ENCODE results near the gene TBC1D22A.

TBC1D22A gene

GRCh38 chr22:47102648-47103047 lies 340.2 kb downstream of the TBC1D22A start:
- no peaks in the 10 kb centered on the region for H3K9me2 ChIP-seq (ENCODE audit: low read depth, low read length)
- H3K9me3 ChIP-seq (ENCODE audit: low read length) = no peaks in the 10 kb centered on the region
- H3K4me2 ChIP-seq (ENCODE audit: low read length) = no peak overlapping the region
- H3K4me1 ChIP-seq (ENCODE audit: insufficient read depth, low read length, severe bottlenecking) = no peaks in the 10 kb centered on the region
- no peak overlapping the region for H3K4me3 ChIP-seq (ENCODE audit: low read depth, low read length, poor library complexity, severe bottlenecking)
- H3K27ac ChIP-seq (ENCODE audit: low read depth, low read length, poor library complexity, severe bottlenecking) = no peak overlapping the region
- no peaks in the 10 kb centered on the region for H3K36me3 ChIP-seq (ENCODE audit: insufficient read depth, low read length)
- TF ChIP-seq EZH2 (IDR thresholded peaks at IDR 0.05; ENCODE audit: borderline replicate concordance, low read length) (no peak), CTCF (IDR thresholded peaks at IDR 0.05; ENCODE audit: low read length) (no peak)
- no peak overlapping the region for H2AFZ ChIP-seq (ENCODE audit: low read length)
- no peak overlapping the region for H3K9ac ChIP-seq (ENCODE audit: low read length)
- H3K27me3 ChIP-seq (ENCODE audit: insufficient read depth, low read length) = no peaks in the 10 kb centered on the region
- no peaks in the 10 kb centered on the region for H4K20me1 ChIP-seq (ENCODE audit: insufficient read depth, low read length)
- no peaks in the 10 kb centered on the region for H3F3A ChIP-seq (ENCODE audit: insufficient read depth, low read length)
- H3K79me2 ChIP-seq (ENCODE audit: insufficient read depth, low read length) = no peaks in the 10 kb centered on the region

- Histone ChIP-seq H2AFZ (ENCODE audit: low read length) (no peak overlapping the region), H3K36me3 (ENCODE audit: insufficient read depth, low read length) (no peaks in the 10 kb centered on the region), H3K4me1 (ENCODE audit: insufficient read depth, low read length, severe bottlenecking) (no peaks in the 10 kb centered on the region), H3K79me2 (ENCODE audit: insufficient read depth, low read length) (no peaks in the 10 kb centered on the region), H3K9me3 (ENCODE audit: low read length) (no peaks in the 10 kb centered on the region), H3K27me3 (ENCODE audit: insufficient read depth, low read length) (no peaks in the 10 kb centered on the region), H3K27ac (ENCODE audit: low read depth, low read length, poor library complexity, severe bottlenecking) (no peak overlapping the region), H3K9ac (ENCODE audit: low read length) (no peak overlapping the region), H3K9me2 (ENCODE audit: low read depth, low read length) (no peaks in the 10 kb centered on the region), H3K4me2 (ENCODE audit: low read length) (no peak overlapping the region), H3F3A (ENCODE audit: insufficient read depth, low read length) (no peaks in the 10 kb centered on the region), H4K20me1 (ENCODE audit: insufficient read depth, low read length) (no peaks in the 10 kb centered on the region), H3K4me3 (ENCODE audit: low read depth, low read length, poor library complexity, severe bottlenecking) (no peak overlapping the region)
- TF ChIP-seq CTCF (IDR thresholded peaks at IDR 0.05; ENCODE audit: low read length) (no peak), EZH2 (IDR thresholded peaks at IDR 0.05; ENCODE audit: borderline replicate concordance, low read length) (no peak)
Observed at GRCh38 chr22:47105085-47105484, 342.6 kb downstream of the TBC1D22A start.

- no peaks in the 10 kb centered on the region for H3K4me1 ChIP-seq (ENCODE audit: insufficient read depth, low read length, severe bottlenecking)
- no peaks in the 10 kb centered on the region for H4K20me1 ChIP-seq (ENCODE audit: insufficient read depth, low read length)
- H3K79me2 ChIP-seq (ENCODE audit: insufficient read depth, low read length) = no peaks in the 10 kb centered on the region
- H3K9me2 ChIP-seq (ENCODE audit: low read depth, low read length) = no peaks in the 10 kb centered on the region
- no peak overlapping the region for H2AFZ ChIP-seq (ENCODE audit: low read length)
- H3K9me3 ChIP-seq (ENCODE audit: low read length) = no peaks in the 10 kb centered on the region
- no peak overlapping the region for H3K27ac ChIP-seq (ENCODE audit: low read depth, low read length, poor library complexity, severe bottlenecking)
- H3K9ac ChIP-seq (ENCODE audit: low read length) = no peak overlapping the region
- H3K4me2 ChIP-seq (ENCODE audit: low read length) = no peak overlapping the region
- no peaks in the 10 kb centered on the region for H3F3A ChIP-seq (ENCODE audit: insufficient read depth, low read length)
- H3K36me3 ChIP-seq (ENCODE audit: insufficient read depth, low read length) = peaks cover 4% of the 10 kb centered on the region; the same call in 1 of the 2 replicates
- H3K4me3 ChIP-seq (ENCODE audit: low read depth, low read length, poor library complexity, severe bottlenecking) = no peak overlapping the region
- no peaks in the 10 kb centered on the region for H3K27me3 ChIP-seq (ENCODE audit: insufficient read depth, low read length)
- TF ChIP-seq CTCF (IDR thresholded peaks at IDR 0.05; ENCODE audit: low read length) (no peak), EZH2 (IDR thresholded peaks at IDR 0.05; ENCODE audit: borderline replicate concordance, low read length) (no peak)
Observed at GRCh38 chr22:47106806-47107205, 344.4 kb downstream of the TBC1D22A start.
